Coronary artery (tissue), 2 donors: ENCODE measurements around the gene OR6J1.
"Not testable (repeated sequence)": the region's sequence is repeated elsewhere in the genome, so short reads cannot be mapped to it uniquely, and the experiment has no call there.

Experiments used
- DNase-seq: peaks from one replicate; pipeline ENCODE4 v3.0.0-alpha.2; 2017; ENCODE audit warnings: low spot score
- H3K27ac ChIP-seq, 2 donors: fragments of 200-600 bp; sonication (generic); one replicate each; pipeline ENCODE4 v1.5.1; 2016 to 2019
- H3K4me3 ChIP-seq: fragments of 200-600 bp; sonication (generic); 2 replicates; pipeline ENCODE4 v1.5.1; 2016; ENCODE audit warnings: mild to moderate bottlenecking, moderate library complexity
- CTCF ChIP-seq: fragments of 200-600 bp; sonication (generic); IDR thresholded peaks from one replicate; pipeline ENCODE4 v1.5.1; 2019; ENCODE audit warnings: antibody characterized with exemption

Gene OR6J1

GRCh38 chr14:22650960-22651521 is 6.9 kb upstream of the OR6J1 start:
- Histone ChIP-seq H3K4me3 (no peak overlapping the region), H3K27ac (no peak overlapping the region)
- DNase-seq, result peak; percentile 8
- no peak for TF ChIP-seq CTCF

- TF ChIP-seq CTCF, result no peak
- H3K4me3 ChIP-seq, result no peak overlapping the region
- H3K27ac ChIP-seq, result no peak overlapping the region
- no peak for DNase-seq
Observed at GRCh38 chr14:22650046-22650739, 6.0 kb upstream of the OR6J1 start.

- no peak overlapping the region for H3K27ac ChIP-seq
- TF ChIP-seq CTCF, result no peak
- no peak for DNase-seq
Observed at GRCh38 chr14:22648506-22648905, 4.4 kb upstream of the OR6J1 start.

GRCh38 chr14:22646570-22647254 is 2.6 kb upstream of the OR6J1 start:
- no peak for TF ChIP-seq CTCF
- H3K4me3 ChIP-seq, result no peak overlapping the region

More at GRCh38 chr14:22648506-22648905, 4.4 kb upstream of the OR6J1 start:
- H3K4me3 ChIP-seq, result no peak overlapping the region

GRCh38 chr14:22641846-22642245 is 2.3 kb downstream of the OR6J1 start:
- DNase-seq, result no peak
- no peak for TF ChIP-seq CTCF
- H3K27ac ChIP-seq, result no peak overlapping the region

More at GRCh38 chr14:22646570-22647254, 2.6 kb upstream of the OR6J1 start:
- no peak overlapping the region for H3K27ac ChIP-seq
- DNase-seq, result no peak

GRCh38 chr14:22640192-22640591 is 4.0 kb downstream of the OR6J1 start:
- TF ChIP-seq CTCF, result no peak
- Histone ChIP-seq H3K27ac (no peak overlapping the region), H3K4me3 (no peak overlapping the region)
- no peak for DNase-seq

More at GRCh38 chr14:22641846-22642245, 2.3 kb downstream of the OR6J1 start:
- no peak overlapping the region for H3K4me3 ChIP-seq

GRCh38 chr14:22635980-22636379 is 8.2 kb downstream of the OR6J1 start:
- H3K27ac ChIP-seq, DNase-seq, H3K4me3 ChIP-seq: not testable (repeated sequence)
